KMS-11 (cell line): ENCODE data around the gene STK33.

ENCODE experiments used
- H2AFZ ChIP-seq: fragments of 200-600 bp; sonication (generic); 2 replicates; pipeline ENCODE4 v1.6.1; 2016; ENCODE audit warnings: antibody characterized with exemption, mixed run types, low read depth
- H3K27ac ChIP-seq: fragments of 200-600 bp; sonication (generic); 2 replicates; pipeline ENCODE4 v1.6.1; 2016; ENCODE audit warnings: mild to moderate bottlenecking, mixed run types
- H3K27me3 ChIP-seq: fragments of 200-600 bp; sonication (generic); 2 replicates; pipeline ENCODE4 v1.6.1; 2017; ENCODE audit warnings: mild to moderate bottlenecking, low read depth, mixed run types, moderate library complexity; ENCODE audit not compliant: insufficient read depth
- H3K36me3 ChIP-seq: fragments of 200-600 bp; sonication (generic); 2 replicates; pipeline ENCODE4 v1.6.1; 2017; ENCODE audit warnings: mild to moderate bottlenecking, mixed run types; ENCODE audit not compliant: insufficient read depth
- H3K4me1 ChIP-seq: fragments of 200-600 bp; sonication (generic); 2 replicates; pipeline ENCODE4 v1.6.1; 2016; ENCODE audit warnings: mild to moderate bottlenecking, low read depth, mixed run types; ENCODE audit not compliant: poor library complexity, severe bottlenecking
- H3K4me2 ChIP-seq: fragments of 200-600 bp; sonication (generic); 2 replicates; pipeline ENCODE4 v1.7.0; 2016; ENCODE audit warnings: mild to moderate bottlenecking, mixed run types
- H3K4me3 ChIP-seq: fragments of 200-600 bp; sonication (generic); IDR thresholded peaks from 2 replicates; pipeline ENCODE4 v1.6.1; 2017; ENCODE audit warnings: low read depth, low read length, mixed read lengths; ENCODE audit not compliant: insufficient read depth
- H3K79me2 ChIP-seq: fragments of 200-600 bp; sonication (generic); 2 replicates; pipeline ENCODE4 v1.6.1; 2016; ENCODE audit warnings: low read depth, mixed run types; ENCODE audit not compliant: insufficient read depth
- H3K9ac ChIP-seq: fragments of 200-600 bp; sonication (generic); 2 replicates; pipeline ENCODE4 v1.6.1; 2016; ENCODE audit warnings: mild to moderate bottlenecking, mixed run types
- H4K20me1 ChIP-seq: fragments of 200-600 bp; sonication (generic); 2 replicates; pipeline ENCODE4 v1.6.1; 2016; ENCODE audit warnings: mild to moderate bottlenecking, mixed run types; ENCODE audit not compliant: insufficient read depth
- CTCF ChIP-seq: fragments of 200-600 bp; sonication (generic); conservative IDR thresholded peaks from 2 replicates; pipeline ENCODE4 v1.6.1; 2017; ENCODE audit warnings: low read depth, mild to moderate bottlenecking, antibody characterized with exemption, low read length, moderate library complexity, mixed read lengths

Gene STK33

GRCh38 chr11:8368194-8368593, 225.8 kb downstream of the STK33 start:
- H2AFZ ChIP-seq = no peak overlapping the region
- no peak overlapping the region for H3K9ac ChIP-seq
- H3K4me1 ChIP-seq = no peaks in the 10 kb centered on the region

DNA sequence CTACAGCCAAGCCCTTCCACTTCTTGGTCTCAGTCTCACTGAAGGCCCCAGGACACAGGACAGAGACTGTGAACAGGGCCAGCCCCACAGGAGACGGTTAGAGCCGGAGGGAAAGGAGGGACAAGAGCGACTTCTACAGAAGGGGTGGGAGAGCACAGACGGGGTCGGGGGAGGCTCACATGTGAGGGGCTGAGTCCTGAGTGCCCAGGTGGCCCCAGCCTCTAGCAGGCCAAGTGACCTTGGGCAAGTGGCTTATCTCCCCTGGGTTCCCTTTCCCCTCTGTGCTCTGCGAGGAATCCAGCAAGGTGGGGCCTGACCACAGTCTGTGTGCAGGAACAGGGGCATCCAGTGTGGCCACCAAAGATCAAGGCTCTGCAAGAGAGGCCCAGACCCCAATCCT, 227.7 kb downstream of the STK33 start:
- Histone ChIP-seq H3K4me3 (no peak overlapping the region), H3K4me1 (no peaks in the 10 kb centered on the region), H3K36me3 (no peaks in the 10 kb centered on the region), H3K27ac (no peak overlapping the region), H3K79me2 (no peaks in the 10 kb centered on the region), H3K27me3 (no peaks in the 10 kb centered on the region), H4K20me1 (no peaks in the 10 kb centered on the region), H3K4me2 (no peak overlapping the region), H2AFZ (no peak overlapping the region), H3K9ac (no peak overlapping the region)
- TF ChIP-seq CTCF = no peak

More at GRCh38 chr11:8368194-8368593, 225.8 kb downstream of the STK33 start:
- Histone ChIP-seq H3K4me2 (no peak overlapping the region), H3K27me3 (no peaks in the 10 kb centered on the region), H3K36me3 (no peaks in the 10 kb centered on the region), H3K79me2 (no peaks in the 10 kb centered on the region), H3K4me3 (no peak overlapping the region), H4K20me1 (no peaks in the 10 kb centered on the region), H3K27ac (no peak overlapping the region)
- TF ChIP-seq CTCF = no peak

DNA sequence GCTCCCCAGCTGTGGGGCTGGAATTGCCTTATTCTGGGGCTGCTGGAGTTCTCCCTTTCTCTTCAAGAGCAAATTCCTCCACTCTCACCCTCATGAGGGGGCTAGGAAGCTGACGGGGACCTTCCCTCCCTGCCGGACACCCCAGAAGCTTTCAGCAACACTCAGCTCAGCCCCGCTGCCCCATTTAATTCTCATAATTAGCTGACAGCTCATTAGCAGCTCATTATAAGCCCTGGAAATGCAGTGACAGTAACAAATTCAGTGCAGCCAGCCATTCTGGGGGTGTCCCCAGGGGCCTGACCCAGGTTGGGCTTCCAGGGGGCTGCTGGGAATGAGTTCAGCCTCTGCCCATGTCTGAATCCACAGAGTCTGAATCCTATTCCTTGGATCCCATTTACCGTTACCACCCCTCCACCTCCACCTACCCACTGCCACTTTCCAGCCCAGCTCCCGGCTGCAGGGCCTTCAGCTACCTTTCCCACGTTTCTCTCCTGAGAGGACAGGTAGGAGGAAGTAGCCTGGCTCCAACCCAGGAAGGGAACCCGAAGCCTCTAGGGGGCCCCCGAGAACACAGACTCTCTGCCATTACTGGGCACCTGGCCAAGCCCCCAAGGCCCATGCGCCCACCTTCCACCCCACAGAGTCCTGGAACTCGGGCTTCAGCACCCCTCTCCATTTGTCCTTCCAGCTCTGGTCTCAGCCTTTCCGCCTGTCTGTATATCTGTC, 228.6 kb downstream of the STK33 start:
- no peak for TF ChIP-seq CTCF
- Histone ChIP-seq H3K79me2 (no peaks in the 10 kb centered on the region), H3K4me2 (no peak overlapping the region), H3K4me1 (no peaks in the 10 kb centered on the region), H4K20me1 (no peaks in the 10 kb centered on the region), H3K36me3 (no peaks in the 10 kb centered on the region), H3K9ac (no peak overlapping the region), H3K27me3 (no peaks in the 10 kb centered on the region), H2AFZ (no peak overlapping the region), H3K27ac (no peak overlapping the region), H3K4me3 (no peak overlapping the region)

- H3K9ac ChIP-seq = no peak overlapping the region
- H2AFZ ChIP-seq = no peak overlapping the region
- H3K36me3 ChIP-seq = no peaks in the 10 kb centered on the region
- no peaks in the 10 kb centered on the region for H3K27me3 ChIP-seq
- H3K79me2 ChIP-seq = no peaks in the 10 kb centered on the region
- H3K4me1 ChIP-seq = no peaks in the 10 kb centered on the region
- H3K27ac ChIP-seq = no peak overlapping the region
- no peaks in the 10 kb centered on the region for H4K20me1 ChIP-seq
- no peak for TF ChIP-seq CTCF
- H3K4me3 ChIP-seq = no peak overlapping the region
- H3K4me2 ChIP-seq = no peak overlapping the region
Measured at GRCh38 chr11:8363921-8364320, 230.1 kb downstream of the STK33 start.
